GM19240 (cell line): ENCODE measurements around the gene SDR39U1.
"Not testable (repeated sequence)": the region's sequence is repeated elsewhere in the genome, so short reads cannot be mapped to it uniquely, and the experiment has no call there.

Source experiments
- DNase-seq: peaks from one replicate; pipeline ENCODE4 v3.0.0; 2011; ENCODE audit warnings: low spot score; ENCODE audit not compliant: insufficient read length

SDR39U1 gene

GRCh38 chr14:24442240-24443052, at the start of gene SDR39U1:
Gene SDR39U1, minus strand, starts transcription at chr14:24442776. Its CDS starts 7 bp downstream, at chr14:24442769.
- peak; percentile 86 for DNase-seq

DNA sequence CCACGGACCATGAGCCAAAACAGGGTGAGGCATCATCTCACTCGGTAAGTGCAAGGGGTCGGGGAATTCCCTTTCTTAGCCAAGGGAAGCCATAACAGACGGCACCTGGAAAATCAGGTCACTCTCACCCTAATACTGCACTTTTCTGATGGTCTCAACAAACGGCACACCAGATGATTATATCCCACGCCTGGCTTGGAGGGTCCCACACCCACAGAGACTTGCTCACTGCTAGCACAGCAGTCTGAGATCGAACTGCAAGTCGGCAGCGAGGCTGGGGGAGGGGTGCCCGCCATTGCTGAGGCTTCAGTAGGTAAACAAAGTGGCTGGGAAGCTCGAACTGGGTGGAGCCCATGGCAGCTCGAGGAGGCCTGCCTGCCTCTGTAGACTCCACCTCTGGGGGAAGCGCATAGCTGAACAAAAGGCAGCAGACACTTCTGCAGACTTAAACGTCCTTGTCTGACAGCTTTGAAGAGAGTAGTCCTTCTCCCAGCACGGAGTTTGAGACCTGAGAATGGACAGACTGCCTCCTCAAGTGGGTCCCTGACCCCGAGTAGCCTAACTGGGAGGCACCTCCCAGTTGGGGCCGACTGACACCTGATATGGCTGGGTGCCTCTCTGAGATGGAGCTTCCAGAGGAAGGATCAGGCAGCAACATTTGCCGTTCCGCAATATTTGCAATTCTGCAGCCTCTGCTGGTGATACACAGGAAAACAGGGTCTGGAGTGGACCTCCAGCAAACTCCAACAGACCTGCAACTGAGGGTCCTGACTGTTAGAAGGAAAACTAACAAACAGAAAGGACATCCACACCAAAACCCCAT, 49.2 kb upstream of the SDR39U1 start:
- not testable (repeated sequence) for DNase-seq

GRCh38 chr14:24483604-24484252, 41.2 kb upstream of the SDR39U1 start:
- no peak for DNase-seq

DNA sequence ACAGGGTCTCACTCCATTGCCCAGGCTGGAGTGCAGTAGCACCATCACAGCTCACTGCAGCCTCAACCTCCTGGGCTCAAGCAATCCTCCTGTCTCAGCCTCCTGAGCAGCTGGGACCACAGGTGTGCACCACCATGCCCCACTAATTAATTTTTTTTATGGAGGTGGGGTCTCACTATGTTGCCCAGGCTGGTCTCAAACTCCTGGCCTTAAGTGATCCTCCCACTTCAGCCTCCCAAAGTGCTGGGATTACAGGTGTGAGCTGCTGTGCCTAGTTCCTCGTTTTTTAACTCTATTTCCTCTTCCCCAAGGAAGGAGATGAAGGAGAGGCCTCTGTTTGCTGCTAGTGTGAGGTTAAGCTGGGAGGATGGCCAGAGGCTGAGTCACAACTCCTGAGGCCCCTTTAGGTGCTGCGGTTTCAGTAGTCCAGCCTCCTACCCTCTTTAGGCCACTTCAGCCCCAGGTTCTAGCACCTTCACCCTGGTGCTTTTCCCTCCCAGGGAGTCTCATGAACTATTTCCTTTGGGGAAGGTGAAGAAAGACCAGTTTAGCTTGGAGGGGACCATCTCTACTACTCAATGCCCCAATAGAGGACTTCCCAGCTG, 40.2 kb upstream of the SDR39U1 start:
- DNase-seq: not testable (repeated sequence)

GRCh38 chr14:24481622-24482324, 39.2 kb upstream of the SDR39U1 start:
- peak; percentile 58 for DNase-seq

DNA sequence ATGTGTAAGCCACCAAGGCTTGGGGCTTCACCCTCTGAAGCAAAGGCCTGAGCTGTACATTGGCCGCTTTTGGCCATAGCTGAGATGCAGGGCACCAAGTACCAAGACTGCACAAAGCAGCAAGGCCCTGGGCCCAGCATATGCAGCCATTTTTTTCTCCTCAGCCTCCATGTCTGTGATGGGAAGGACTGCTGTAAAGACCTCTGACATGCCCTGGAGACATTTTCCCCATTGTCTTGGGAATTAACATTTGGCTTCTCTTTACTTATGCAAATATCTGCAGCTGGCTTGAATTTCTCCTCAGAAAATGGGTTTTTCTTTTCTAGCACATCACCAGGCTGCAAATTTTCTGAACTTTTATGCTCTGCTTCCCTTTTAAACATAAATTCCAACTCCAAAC, 37.4 kb upstream of the SDR39U1 start:
- not testable (repeated sequence) for DNase-seq

DNA sequence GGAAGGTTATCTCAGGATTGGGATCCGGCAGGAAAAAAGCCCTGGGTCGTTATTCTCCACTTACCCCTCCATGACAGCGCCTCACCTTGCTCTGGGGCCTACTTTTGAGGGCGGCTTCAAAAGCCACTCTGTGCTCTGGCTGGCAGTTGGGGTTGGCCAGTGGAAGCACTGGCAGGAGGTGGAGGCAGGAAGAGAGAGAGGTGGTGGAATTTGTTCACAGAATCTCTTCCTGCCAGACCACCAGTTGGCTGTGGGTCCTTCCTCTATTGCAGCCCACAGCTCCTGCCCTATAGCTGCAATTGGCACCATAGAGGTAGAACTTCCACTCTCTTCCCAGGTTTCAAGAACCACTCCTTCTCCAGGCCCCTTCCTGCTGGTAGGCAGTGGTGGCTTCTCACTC, 32.7 kb upstream of the SDR39U1 start:
- no peak for DNase-seq

DNA sequence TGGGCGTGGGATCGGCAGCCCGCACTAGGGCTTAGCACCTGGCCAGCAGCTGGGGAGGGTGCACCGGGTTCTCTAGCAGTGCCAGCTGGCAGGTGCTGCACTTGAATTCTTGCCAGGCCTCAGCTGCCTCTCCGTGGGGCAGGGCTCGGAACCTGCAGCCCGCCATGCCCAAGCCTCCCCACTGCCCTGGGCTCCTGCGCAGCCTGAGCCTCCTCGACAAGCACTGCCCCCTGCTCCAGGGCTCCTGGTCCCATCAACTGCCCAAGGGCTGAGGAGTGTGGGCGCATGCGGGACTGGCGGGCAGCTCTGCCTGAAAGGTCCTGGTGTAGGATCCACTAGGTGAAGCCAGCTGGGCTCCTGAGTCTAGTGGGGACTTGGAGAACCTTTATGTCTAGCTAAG, 30.6 kb upstream of the SDR39U1 start:
- no peak for DNase-seq

- not testable (repeated sequence) for DNase-seq
Measured at GRCh38 chr14:24470450-24470849, 27.9 kb upstream of the SDR39U1 start.

- DNase-seq: no peak
Measured at GRCh38 chr14:24465805-24466204, 23.2 kb upstream of the SDR39U1 start.

GRCh38 chr14:24465368-24465767, 22.8 kb upstream of the SDR39U1 start:
- no peak for DNase-seq

- DNase-seq: no peak
Measured at GRCh38 chr14:24463884-24464785, 21.6 kb upstream of the SDR39U1 start.

GRCh38 chr14:24463017-24463883, 20.7 kb upstream of the SDR39U1 start:
- DNase-seq: no peak

GRCh38 chr14:24461336-24461735, 18.8 kb upstream of the SDR39U1 start:
- DNase-seq: no peak

DNA sequence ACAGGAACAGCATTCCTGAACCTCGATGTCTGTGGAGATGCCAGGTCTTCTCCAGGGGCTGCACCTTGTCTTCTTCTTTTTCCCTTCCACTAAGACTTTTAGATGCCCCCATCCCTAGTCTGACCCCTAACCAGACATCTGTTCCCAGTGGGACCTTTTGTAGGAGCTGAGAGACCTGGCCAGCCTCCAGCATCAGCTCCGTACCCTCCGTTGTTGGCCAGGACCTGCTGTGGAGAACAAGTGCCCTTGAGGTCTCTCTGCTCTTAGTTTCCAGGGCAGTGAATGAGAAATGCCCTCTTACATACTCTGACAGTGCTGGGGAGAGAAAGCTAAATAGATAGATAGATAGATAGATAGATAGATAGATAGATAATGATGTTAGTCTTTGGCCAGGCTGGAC, 16.8 kb upstream of the SDR39U1 start:
- DNase-seq: no peak

DNA sequence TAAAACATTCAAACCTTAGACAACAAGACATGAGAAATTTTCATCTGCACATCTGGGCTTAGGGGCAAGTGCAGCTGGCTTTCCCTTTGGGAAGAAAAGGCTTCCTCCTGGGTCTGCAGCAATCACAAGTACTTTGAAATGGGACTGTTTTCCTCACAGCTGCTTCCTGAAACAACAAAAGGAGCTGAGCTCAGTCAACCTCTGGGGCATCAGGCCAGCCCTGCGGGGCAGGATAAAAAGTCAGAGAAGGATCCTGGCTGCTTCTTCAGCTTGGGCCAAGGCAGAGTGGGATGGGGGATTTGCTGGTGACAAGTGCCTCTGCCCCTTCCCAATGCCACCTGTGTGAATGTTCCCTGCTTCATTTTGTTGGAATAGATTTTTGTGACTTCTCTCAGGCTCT, 16.2 kb upstream of the SDR39U1 start:
- no peak for DNase-seq

GRCh38 chr14:24456980-24457379, 14.4 kb upstream of the SDR39U1 start:
- DNase-seq: no peak

DNA sequence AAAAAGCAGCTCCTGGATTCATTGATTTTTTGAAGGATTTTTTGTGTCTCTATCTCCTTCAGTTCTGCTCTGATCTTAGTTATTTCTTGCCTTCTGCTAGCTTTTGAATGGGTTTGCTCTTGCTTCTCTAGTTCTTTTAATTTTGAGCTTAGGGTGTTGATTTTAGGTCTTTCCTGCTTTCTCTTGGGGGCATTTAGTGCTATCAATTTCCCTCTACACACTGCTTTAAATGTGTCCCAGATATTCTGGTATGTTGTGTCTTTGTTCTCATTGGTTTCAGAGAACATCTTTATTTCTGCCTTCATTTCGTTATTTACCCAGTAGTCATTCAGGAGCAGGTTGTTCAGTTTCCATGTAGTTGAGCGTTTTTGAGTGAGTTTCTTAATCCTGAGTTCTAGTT, 8.3 kb upstream of the SDR39U1 start:
- not testable (repeated sequence) for DNase-seq
